Lower leg skin (tissue), 4 donors: ENCODE data around the gene POGLUT3. TPM values are rescaled to one million over a fixed set of nuclear protein-coding genes. Genes with fewer than 3 reads are reported as not detected.

Experiments
- DNase-seq, 2 donors: peaks; one replicate each; pipeline ENCODE4 v3.0.0-alpha.2; 2019; ENCODE audit warnings: low spot score in 2 of 2
- H3K4me3 ChIP-seq: fragments of 200-600 bp; sonication (generic); 2 replicates; pipeline ENCODE4 v1.5.1; 2017; ENCODE audit warnings: mild to moderate bottlenecking, low read depth; ENCODE audit not compliant: poor library complexity, severe bottlenecking
- CTCF ChIP-seq, 3 donors: fragments of 450-650 bp; IDR thresholded peaks; one replicate each; pipeline ENCODE4 v1.5.1; 2016; ENCODE audit warnings: antibody characterized with exemption in 3 of 3, mild to moderate bottlenecking in 3 of 3, moderate library complexity in 2 of 3
- POLR2A ChIP-seq, 2 donors: fragments of 450-650 bp; IDR thresholded peaks; one replicate each; pipeline ENCODE4 v1.6.1; 2016 to 2017; ENCODE audit warnings: antibody characterized with exemption in 2 of 2, mild to moderate bottlenecking in 1 of 2, moderate library complexity in 1 of 2
- WGBS, 2 donors: methylation state at CpG; one replicate each; pipeline ENCODE4 v1.1.5; 2018; 5-methylcytosine and 5-hydroxymethylcytosine counted together
- intact Hi-C: fragments of 100-400 bp; cut with DNase I; formaldehyde crosslinking; loops from one replicate; pipeline ENCODE4 v1.15.0; 2023; ENCODE audit warnings: low total_unique reads
- total RNA-seq, 4 donors: library from RNA; depleted of rRNA; stranded (reverse); fragments of >200 nt; gene quantifications; one replicate each; pipeline ENCODE4 v1.1.0, GENCODE V29; 2016

The POGLUT3 gene
- total RNA-seq, 4 donors from 2014 or later: 13.1 to 27.0 (median 15.8) TPM

GRCh38 chr11:108500169-108500568 lies 2.0 kb upstream of the POGLUT3 start:
- no peak overlapping the region for H3K4me3 ChIP-seq
- DNase-seq: no peak
- WGBS, 2 donors: 52 to 58% methylated on average over 4 of the region's 4 CpGs
- TF ChIP-seq CTCF (IDR thresholded peaks at IDR 0.05): no peak
- no peak for TF ChIP-seq POLR2A (IDR thresholded peaks at IDR 0.05)
- intact Hi-C loops: no loop called here

GRCh38 chr11:108498816-108499408 lies 728 bp upstream of the POGLUT3 start:
- peak overlapping the region; percentile 57 for H3K4me3 ChIP-seq
- TF ChIP-seq CTCF (IDR thresholded peaks at IDR 0.05) (no peak), POLR2A (IDR thresholded peaks at IDR 0.05) (no peak)
- intact Hi-C loops: no loop called here
- 76 to 78% methylated on average over 29 of the region's 29 CpGs for WGBS, 2 donors
- no peak for DNase-seq

- H3K4me3 ChIP-seq: peak overlapping the region; percentile 57
- intact Hi-C loops: no loop called here
- 1% methylated on average over 30 of the region's 30 CpGs for WGBS, 2 donors
- no peak for TF ChIP-seq POLR2A (IDR thresholded peaks at IDR 0.05)
- TF ChIP-seq CTCF (IDR thresholded peaks at IDR 0.05): no peak
- peak; percentile 91 to 96 for DNase-seq
Measured at GRCh38 chr11:108497317-108498045, 703 bp downstream of the POGLUT3 start.

- intact Hi-C loops: no loop called here
- WGBS, 2 donors: 48 to 57% methylated on average over 7 of the region's 7 CpGs
- H3K4me3 ChIP-seq: no peak overlapping the region
- no peak for DNase-seq
- no peak for TF ChIP-seq POLR2A (IDR thresholded peaks at IDR 0.05)
- TF ChIP-seq CTCF (IDR thresholded peaks at IDR 0.05): no peak
Measured at GRCh38 chr11:108496643-108497256, 1.4 kb downstream of the POGLUT3 start.

GRCh38 chr11:108495326-108495725 lies 2.9 kb downstream of the POGLUT3 start:
- H3K4me3 ChIP-seq: no peak overlapping the region
- no peak for DNase-seq
- intact Hi-C loops: no loop called here
- TF ChIP-seq CTCF (IDR thresholded peaks at IDR 0.05): no peak
- no peak for TF ChIP-seq POLR2A (IDR thresholded peaks at IDR 0.05)
- WGBS, 2 donors: 71 to 72% methylated on average over 3 of the region's 3 CpGs
